Activated naive CD4-positive, alpha-beta T cell treated with anti-CD3 and anti-CD28 coated beads, Interleukin-2, amount 10 ng/mL, durations not matched to agents 7 days and 5 days (primary cell): ENCODE measurements around the gene GRB7.
"Not testable (repeated sequence)": the region's sequence is repeated elsewhere in the genome, so short reads cannot be mapped to it uniquely, and the experiment has no call there.

ENCODE experiments used
- CTCF ChIA-PET: fragments of 350-600 bp; sonication (Branson Sonifier 250); formaldehyde crosslinking; loops from one replicate; lab custom pipeline; 2021; ENCODE audit warnings: antibody characterized with exemption; lab: Charles Lee
- DNase-seq: peaks from one replicate; pipeline ENCODE4 v3.0.0-alpha.2; 2020
- H3K27ac Mint-ChIP-seq: one replicate; pipeline ENCODE4 v1.8.0; 2021; ENCODE audit warnings: mild to moderate bottlenecking, moderate library complexity, mixed read lengths
- H3K27me3 Mint-ChIP-seq: one replicate; pipeline ENCODE4 v1.8.0; 2021; ENCODE audit warnings: mild to moderate bottlenecking, mixed read lengths
- H3K36me3 Mint-ChIP-seq: one replicate; pipeline ENCODE4 v1.8.0; 2021; ENCODE audit warnings: mixed read lengths
- H3K4me1 Mint-ChIP-seq: one replicate; pipeline ENCODE4 v1.8.0; 2021; ENCODE audit warnings: mixed read lengths
- H3K4me3 Mint-ChIP-seq: one replicate; pipeline ENCODE4 v1.8.0; 2021; ENCODE audit warnings: mild to moderate bottlenecking, moderate library complexity, mixed read lengths
- H3K9me3 Mint-ChIP-seq: one replicate; pipeline ENCODE4 v1.8.0; 2021; ENCODE audit warnings: mixed read lengths

Gene GRB7

GRCh38 chr17:39755554-39756379 lies 18.0 kb downstream of the GRB7 start:
- peaks cover 4% of the 10 kb centered on the region for H3K36me3 Mint-ChIP-seq
- peak; percentile 48 for DNase-seq
- peaks cover 5% of the 10 kb centered on the region for H3K27me3 Mint-ChIP-seq
- peak overlapping the region; percentile 22 for H3K4me3 Mint-ChIP-seq
- H3K9me3 Mint-ChIP-seq = no peaks in the 10 kb centered on the region
- peak overlapping the region; percentile 61 for H3K27ac Mint-ChIP-seq
- peaks cover 65% of the 10 kb centered on the region for H3K4me1 Mint-ChIP-seq
- CTCF ChIA-PET = interaction anchor here (1.0 to 2.4 kb wide), 6 partner anchors 9 to 134 kb away, joined by 3 to 14 read pairs (median 4); partner anchors contain the start of gene IKZF3

GRCh38 chr17:39756380-39757079 lies 18.8 kb downstream of the GRB7 start:
- Mint-ChIP-seq H3K27ac (peak overlapping the region; percentile 61), H3K9me3 (no peaks in the 10 kb centered on the region), H3K4me3 (no peak overlapping the region), H3K4me1 (peaks cover 65% of the 10 kb centered on the region), H3K27me3 (no peaks in the 10 kb centered on the region), H3K36me3 (peaks cover 8% of the 10 kb centered on the region)
- CTCF ChIA-PET = interaction anchor here (1.3 to 2.4 kb wide), 4 partner anchors 9 to 135 kb away, joined by 3 to 14 read pairs (median 6); partner anchors contain the start of gene IKZF3
- peak; percentile 5 for DNase-seq

GRCh38 chr17:39757176-39757662 lies 19.5 kb downstream of the GRB7 start:
- peaks cover 60% of the 10 kb centered on the region for H3K4me1 Mint-ChIP-seq
- H3K9me3 Mint-ChIP-seq = no peaks in the 10 kb centered on the region
- H3K4me3 Mint-ChIP-seq = no peak overlapping the region
- peaks cover 10% of the 10 kb centered on the region for H3K36me3 Mint-ChIP-seq
- peak overlapping the region; percentile 63 for H3K27ac Mint-ChIP-seq
- CTCF ChIA-PET = interaction anchor here (1.3 to 1.8 kb wide), 2 partner anchors 8 to 13 kb away, joined by 3 to 4 read pairs; no protein-coding TSS in a partner anchor
- no peaks in the 10 kb centered on the region for H3K27me3 Mint-ChIP-seq
- DNase-seq = no peak

DNA sequence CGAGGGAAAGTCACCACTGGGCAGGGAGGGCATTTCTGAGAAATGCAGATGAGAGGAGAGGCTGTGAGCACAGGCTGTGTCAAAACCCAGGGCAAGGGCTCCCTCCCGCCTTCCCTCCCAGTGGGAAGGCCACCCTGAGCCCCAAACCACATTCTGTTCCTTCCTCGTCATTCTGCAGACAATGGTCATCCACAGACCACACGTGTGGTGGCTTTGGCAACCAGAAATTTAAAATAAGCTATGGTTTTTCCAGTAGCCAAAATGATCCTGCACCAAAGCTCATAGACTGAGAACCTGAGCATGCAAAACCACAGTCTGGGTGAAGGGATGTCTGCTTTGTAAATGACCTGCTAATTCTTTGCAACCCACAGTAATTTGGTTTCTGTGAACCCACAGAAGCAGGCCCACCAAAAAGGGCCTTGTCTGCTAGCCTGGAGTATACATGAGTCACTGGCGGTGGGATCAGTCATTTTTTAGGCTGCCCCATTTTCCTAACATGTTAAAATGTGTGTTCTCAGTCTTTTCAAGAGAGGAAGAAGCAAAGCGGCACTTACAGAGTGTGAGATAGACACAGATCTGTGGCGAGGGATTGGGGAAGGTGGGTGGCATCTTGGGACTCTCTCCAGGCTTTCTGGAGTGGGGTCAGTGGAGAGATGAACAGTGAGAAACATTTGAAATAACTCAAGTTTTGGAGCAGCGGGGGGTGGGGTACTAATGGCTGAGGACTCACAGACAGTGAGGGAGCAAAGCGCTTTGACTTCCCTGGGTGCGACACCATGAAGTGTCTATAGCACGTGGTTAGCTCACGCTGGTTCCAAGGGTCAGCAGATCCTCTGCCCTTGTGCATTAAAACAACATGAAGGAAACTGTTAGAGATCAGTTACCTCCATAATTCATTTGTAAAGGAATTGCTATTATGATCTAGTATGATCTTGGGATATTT lies 20.5 kb downstream of the GRB7 start:
- H3K27ac Mint-ChIP-seq = peak overlapping the region; percentile 63
- H3K4me1 Mint-ChIP-seq = peaks cover 55% of the 10 kb centered on the region

DNA sequence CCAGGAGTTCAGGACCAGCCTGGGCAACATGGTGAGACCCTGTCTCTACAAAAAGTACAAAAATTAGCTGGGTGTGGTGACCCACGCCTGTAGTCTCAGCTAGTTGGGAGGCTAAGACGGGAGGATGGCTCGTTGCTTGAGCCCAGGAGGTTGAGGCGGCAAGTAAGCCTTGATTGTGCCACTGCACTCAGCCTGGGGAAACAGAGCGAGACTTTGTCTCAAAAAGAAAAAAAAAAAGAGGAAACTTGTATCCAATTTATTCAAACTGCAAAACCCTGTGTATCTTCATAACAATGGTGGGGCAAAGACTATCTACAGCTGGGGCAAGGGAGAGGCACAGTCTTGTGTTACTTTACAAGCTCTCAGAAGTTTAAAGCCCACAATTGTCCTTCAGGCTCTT lies 21.5 kb downstream of the GRB7 start:
- Mint-ChIP-seq H3K36me3 (peaks cover 21% of the 10 kb centered on the region), H3K4me1 (peaks cover 52% of the 10 kb centered on the region), H3K27ac (no peak overlapping the region), H3K9me3 (no peaks in the 10 kb centered on the region), H3K4me3 (no peak overlapping the region), H3K27me3 (no peaks in the 10 kb centered on the region)
- CTCF ChIA-PET = interaction anchor here (1.3 kb wide), 1 partner anchor 105 kb away, joined by 4 read pairs; no protein-coding TSS in a partner anchor
- DNase-seq = no peak

More for the DNA sequence above, 20.5 kb downstream of the GRB7 start:
- CTCF ChIA-PET = interaction anchor here (0.7 to 1.8 kb wide), 2 partner anchors 12 to 223 kb away, joined by 3 to 4 read pairs; partner anchors contain the start of gene PSMD3
- Mint-ChIP-seq H3K9me3 (no peaks in the 10 kb centered on the region), H3K4me3 (no peak overlapping the region), H3K36me3 (peaks cover 17% of the 10 kb centered on the region), H3K27me3 (no peaks in the 10 kb centered on the region)
- DNase-seq = no peak

DNA sequence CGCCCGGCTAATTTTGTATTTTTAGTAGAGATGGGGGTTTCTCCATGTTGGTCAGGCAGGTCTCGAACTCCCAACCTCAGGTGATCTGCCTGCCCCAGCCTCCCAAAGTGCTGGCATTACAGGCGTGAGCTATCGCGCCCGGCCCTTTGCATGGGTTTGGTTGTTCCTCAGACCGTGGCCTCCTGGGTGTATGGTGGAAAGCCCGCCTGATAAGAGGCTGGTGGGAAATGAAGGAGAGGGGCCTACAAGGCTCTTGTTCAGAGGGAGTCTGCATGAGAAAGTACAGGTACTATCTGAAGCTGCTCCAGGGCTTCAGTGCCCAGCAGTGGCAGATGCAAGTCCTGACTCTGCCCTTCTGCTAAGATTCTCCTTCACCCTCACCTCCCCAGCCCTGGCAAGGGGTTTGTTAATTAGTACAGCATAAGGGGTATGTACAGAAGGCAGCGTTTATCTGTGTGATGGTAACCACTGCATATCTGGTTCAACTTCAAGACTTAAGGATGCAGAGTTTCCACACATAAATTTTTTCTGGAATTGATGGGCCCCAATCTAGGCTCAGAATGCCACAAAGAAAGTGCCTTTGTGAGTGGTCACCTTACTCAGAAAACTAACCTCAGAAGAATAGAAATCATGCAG lies 24.2 kb downstream of the GRB7 start:
- peaks cover 4% of the 10 kb centered on the region for H3K9me3 Mint-ChIP-seq
- no peak for DNase-seq
- peaks cover 46% of the 10 kb centered on the region for H3K36me3 Mint-ChIP-seq
- no peak overlapping the region for H3K27ac Mint-ChIP-seq
- no peak overlapping the region for H3K4me3 Mint-ChIP-seq
- peaks cover 41% of the 10 kb centered on the region for H3K4me1 Mint-ChIP-seq
- no peaks in the 10 kb centered on the region for H3K27me3 Mint-ChIP-seq
- CTCF ChIA-PET = interaction anchor here (1.0 to 1.3 kb wide), 2 partner anchors 140 to 196 kb away, joined by 3 read pairs; no protein-coding TSS in a partner anchor

DNA sequence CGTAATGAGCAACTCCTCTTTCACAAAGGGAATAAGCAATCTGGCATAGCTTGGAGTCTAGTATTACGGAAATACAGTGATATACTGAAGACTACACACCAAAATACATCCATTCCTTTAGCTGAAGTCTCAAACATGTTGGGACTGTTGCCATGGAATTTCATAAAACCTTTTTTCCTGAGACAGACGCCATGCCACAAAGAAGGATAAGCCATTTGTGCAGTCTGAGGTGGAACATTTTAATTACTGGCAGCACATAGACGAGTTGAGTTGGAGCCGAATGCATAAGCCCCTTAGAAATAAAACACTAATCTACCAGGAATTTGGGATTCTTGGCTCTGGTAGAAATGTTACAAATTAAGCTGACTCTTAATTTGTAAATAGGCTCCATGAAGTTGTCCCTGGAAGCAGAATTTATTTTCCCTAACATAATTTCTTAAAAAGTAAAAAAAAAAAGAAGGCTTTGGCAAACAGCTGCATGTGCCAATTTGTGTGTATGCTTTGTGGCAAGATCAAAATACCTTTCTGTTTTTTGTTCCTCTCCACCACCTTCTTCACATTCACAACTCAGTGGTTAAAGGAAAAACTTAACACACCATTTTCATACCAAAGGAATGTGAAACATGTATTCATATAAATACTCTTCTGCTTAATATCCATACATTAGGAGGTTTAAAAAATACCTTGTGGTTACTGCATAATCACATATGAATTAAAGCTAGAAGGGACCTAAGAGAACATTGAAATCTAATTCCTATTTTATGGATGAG lies 25.5 kb downstream of the GRB7 start:
- no peaks in the 10 kb centered on the region for H3K27me3 Mint-ChIP-seq
- H3K27ac Mint-ChIP-seq = peak overlapping the region; percentile 49
- peaks cover 4% of the 10 kb centered on the region for H3K9me3 Mint-ChIP-seq
- peaks cover 56% of the 10 kb centered on the region for H3K36me3 Mint-ChIP-seq
- H3K4me1 Mint-ChIP-seq = peaks cover 39% of the 10 kb centered on the region
- CTCF ChIA-PET = interaction anchor here (1.0 to 1.3 kb wide), 2 partner anchors 141 to 195 kb away, joined by 3 read pairs; no protein-coding TSS in a partner anchor
- no peak for DNase-seq
- no peak overlapping the region for H3K4me3 Mint-ChIP-seq

GRCh38 chr17:39764171-39764570 lies 26.4 kb downstream of the GRB7 start:
- not testable (repeated sequence) for H3K9me3 Mint-ChIP-seq, H3K27ac Mint-ChIP-seq, DNase-seq, H3K27me3 Mint-ChIP-seq, H3K4me3 Mint-ChIP-seq
- Mint-ChIP-seq H3K36me3 (peaks cover 61% of the 10 kb centered on the region), H3K4me1 (peaks cover 37% of the 10 kb centered on the region)
- CTCF ChIA-PET = interaction anchor here (1.3 kb wide), 1 partner anchor 9 kb away, joined by 3 read pairs; no protein-coding TSS in a partner anchor

DNA sequence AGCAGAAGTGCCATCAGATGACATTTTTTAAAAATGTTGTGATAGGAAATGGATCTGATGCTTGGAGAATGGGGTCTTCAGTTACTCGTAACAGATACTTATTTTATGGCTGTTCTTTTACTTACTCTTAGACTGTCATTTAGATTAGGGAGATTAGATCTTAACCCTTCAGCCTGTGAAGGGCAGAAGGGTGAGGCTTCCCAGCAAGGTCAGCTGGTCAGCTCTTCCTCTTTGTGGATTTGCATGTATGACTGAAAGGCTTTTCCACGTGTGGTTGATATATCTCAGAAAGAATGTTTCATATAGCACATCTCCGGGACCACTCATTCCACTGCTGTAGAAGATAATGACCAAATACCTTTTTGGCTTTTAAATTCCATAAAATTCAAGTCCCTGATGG lies 27.4 kb downstream of the GRB7 start:
- CTCF ChIA-PET = interaction anchor here (1.0 to 1.3 kb wide), 2 partner anchors 9 to 10 kb away, joined by 3 read pairs; no protein-coding TSS in a partner anchor
- DNase-seq = no peak
- no peak overlapping the region for H3K4me3 Mint-ChIP-seq
- H3K4me1 Mint-ChIP-seq = peaks cover 44% of the 10 kb centered on the region
- H3K27ac Mint-ChIP-seq = peak overlapping the region; percentile 45
- H3K36me3 Mint-ChIP-seq = peaks cover 61% of the 10 kb centered on the region
- H3K27me3 Mint-ChIP-seq = no peaks in the 10 kb centered on the region
- peaks cover 4% of the 10 kb centered on the region for H3K9me3 Mint-ChIP-seq

DNA sequence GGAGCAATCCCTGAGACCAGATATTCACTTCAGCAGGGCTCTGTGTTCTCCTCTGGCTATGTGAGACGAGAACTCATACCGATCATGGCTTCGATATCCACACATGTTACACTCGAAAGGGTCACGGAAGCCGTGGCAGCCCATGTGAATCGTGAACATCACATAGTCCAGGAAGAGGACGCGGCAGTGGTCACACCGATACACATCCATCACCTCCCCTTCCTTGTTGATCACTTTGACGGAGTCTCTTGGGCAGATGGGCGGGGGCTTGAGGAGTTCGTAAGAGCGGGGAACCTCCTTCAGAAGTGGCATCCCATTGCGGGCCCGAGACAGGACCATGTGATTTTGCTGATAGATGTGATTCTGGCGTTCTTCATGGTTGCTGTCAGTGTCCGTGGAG lies 28.0 kb downstream of the GRB7 start:
- CTCF ChIA-PET = interaction anchor here (1.0 kb wide), 1 partner anchor 9 kb away, joined by 3 read pairs; no protein-coding TSS in a partner anchor
- Mint-ChIP-seq H3K4me1 (peaks cover 50% of the 10 kb centered on the region), H3K4me3 (no peak overlapping the region)

GRCh38 chr17:39767147-39767546 lies 29.4 kb downstream of the GRB7 start:
- Mint-ChIP-seq H3K4me3 (no peak overlapping the region), H3K36me3 (peaks cover 65% of the 10 kb centered on the region), H3K9me3 (peaks cover 4% of the 10 kb centered on the region), H3K27me3 (no peaks in the 10 kb centered on the region), H3K27ac (no peak overlapping the region), H3K4me1 (peaks cover 63% of the 10 kb centered on the region)
- DNase-seq = no peak
- CTCF ChIA-PET = no interaction called here

More for the DNA sequence above, 28.0 kb downstream of the GRB7 start:
- DNase-seq = no peak
- Mint-ChIP-seq H3K36me3 (peaks cover 63% of the 10 kb centered on the region), H3K27ac (no peak overlapping the region), H3K27me3 (no peaks in the 10 kb centered on the region), H3K9me3 (peaks cover 4% of the 10 kb centered on the region)

- H3K27ac Mint-ChIP-seq = peak overlapping the region; percentile 87
These were observed 32.3 kb downstream of the GRB7 start for GRCh38 chr17:39769974-39770587.

More at GRCh38 chr17:39769974-39770587, 32.3 kb downstream of the GRB7 start:
- CTCF ChIA-PET = interaction anchor here (0.9 to 1.8 kb wide), 8 partner anchors 10 to 148 kb away, joined by 3 to 5 read pairs (median 4); partner anchors contain the start of gene IKZF3
- Mint-ChIP-seq H3K27me3 (no peaks in the 10 kb centered on the region), H3K4me1 (peaks cover 85% of the 10 kb centered on the region), H3K36me3 (peaks cover 59% of the 10 kb centered on the region), H3K9me3 (peaks cover 4% of the 10 kb centered on the region), H3K4me3 (no peak overlapping the region)
- DNase-seq = peak; percentile 57
